ENCODE data around the gene MCF2. TPM values are rescaled to one million over a fixed set of nuclear protein-coding genes. Genes with fewer than 3 reads are reported as not detected.

MCF2 gene
- total RNA-seq, 3 donors from 2014 or later (not counting 1 experiment from before 2014, with no cell fraction given): 2.7 to 4.0 (median 3.1) TPM

DNA sequence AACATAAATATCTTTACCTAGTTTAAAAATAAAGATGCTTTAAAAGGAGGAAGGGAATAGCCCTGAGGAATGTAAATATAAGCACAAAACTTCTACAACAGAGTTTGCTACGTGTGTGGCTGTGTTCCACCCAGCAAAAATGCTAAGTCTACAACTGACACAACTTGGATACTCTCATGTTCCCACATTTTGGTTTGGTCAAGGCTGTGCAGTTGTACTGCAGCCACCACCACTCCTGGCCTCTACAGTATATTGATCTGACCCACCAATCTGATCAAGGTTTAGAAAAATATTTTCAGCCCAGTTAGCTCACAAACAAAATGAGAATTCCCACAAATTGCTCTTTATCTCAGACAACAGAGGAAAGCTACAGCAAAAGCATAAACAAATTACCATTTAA is 165.3 kb downstream of the MCF2 start:
- no peak overlapping the region for H3K27ac Mint-ChIP-seq
- H3K9me3 Mint-ChIP-seq: no peaks in the 10 kb centered on the region
- WGBS (ENCODE audit: insufficient coverage): 100% methylated on average over 1 of the region's 1 CpG
- DNase-seq: no peak
- H3K27me3 ChIP-seq (ENCODE audit: control insufficient read depth, insufficient read depth, low read length): no peaks in the 10 kb centered on the region
- H3K4me3 ChIP-seq (ENCODE audit: low read length): no peak overlapping the region
- H3K4me1 ChIP-seq (ENCODE audit: control insufficient read depth, insufficient read depth, low read length): no peaks in the 10 kb centered on the region
- H3K36me3 ChIP-seq (ENCODE audit: control insufficient read depth, insufficient read depth, low read length): no peaks in the 10 kb centered on the region
- H3K9me3 ChIP-seq (ENCODE audit: control insufficient read depth, insufficient read depth, low read length): no peaks in the 10 kb centered on the region
- peaks cover 0 to 62% of the 10 kb centered on the region in 2 donors for H3K27me3 Mint-ChIP-seq (ENCODE audit: low read depth in 2 of 2)
- ATAC-seq: no peak
- TF ChIP-seq, protein P1, sequence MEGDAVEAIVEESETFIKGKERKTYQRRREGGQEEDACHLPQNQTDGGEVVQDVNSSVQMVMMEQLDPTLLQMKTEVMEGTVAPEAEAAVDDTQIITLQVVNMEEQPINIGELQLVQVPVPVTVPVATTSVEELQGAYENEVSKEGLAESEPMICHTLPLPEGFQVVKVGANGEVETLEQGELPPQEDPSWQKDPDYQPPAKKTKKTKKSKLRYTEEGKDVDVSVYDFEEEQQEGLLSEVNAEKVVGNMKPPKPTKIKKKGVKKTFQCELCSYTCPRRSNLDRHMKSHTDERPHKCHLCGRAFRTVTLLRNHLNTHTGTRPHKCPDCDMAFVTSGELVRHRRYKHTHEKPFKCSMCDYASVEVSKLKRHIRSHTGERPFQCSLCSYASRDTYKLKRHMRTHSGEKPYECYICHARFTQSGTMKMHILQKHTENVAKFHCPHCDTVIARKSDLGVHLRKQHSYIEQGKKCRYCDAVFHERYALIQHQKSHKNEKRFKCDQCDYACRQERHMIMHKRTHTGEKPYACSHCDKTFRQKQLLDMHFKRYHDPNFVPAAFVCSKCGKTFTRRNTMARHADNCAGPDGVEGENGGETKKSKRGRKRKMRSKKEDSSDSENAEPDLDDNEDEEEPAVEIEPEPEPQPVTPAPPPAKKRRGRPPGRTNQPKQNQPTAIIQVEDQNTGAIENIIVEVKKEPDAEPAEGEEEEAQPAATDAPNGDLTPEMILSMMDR (IDR thresholded peaks at IDR 0.05): no peak
- no peak overlapping the region for H3K4me3 Mint-ChIP-seq
- H3K4me1 Mint-ChIP-seq: no peaks in the 10 kb centered on the region
- H3K36me3 Mint-ChIP-seq: no peaks in the 10 kb centered on the region
- intact Hi-C loops (cut with micrococcal nuclease): no loop called here
- no peak overlapping the region for H3K27ac ChIP-seq (ENCODE audit: low read length)

DNA sequence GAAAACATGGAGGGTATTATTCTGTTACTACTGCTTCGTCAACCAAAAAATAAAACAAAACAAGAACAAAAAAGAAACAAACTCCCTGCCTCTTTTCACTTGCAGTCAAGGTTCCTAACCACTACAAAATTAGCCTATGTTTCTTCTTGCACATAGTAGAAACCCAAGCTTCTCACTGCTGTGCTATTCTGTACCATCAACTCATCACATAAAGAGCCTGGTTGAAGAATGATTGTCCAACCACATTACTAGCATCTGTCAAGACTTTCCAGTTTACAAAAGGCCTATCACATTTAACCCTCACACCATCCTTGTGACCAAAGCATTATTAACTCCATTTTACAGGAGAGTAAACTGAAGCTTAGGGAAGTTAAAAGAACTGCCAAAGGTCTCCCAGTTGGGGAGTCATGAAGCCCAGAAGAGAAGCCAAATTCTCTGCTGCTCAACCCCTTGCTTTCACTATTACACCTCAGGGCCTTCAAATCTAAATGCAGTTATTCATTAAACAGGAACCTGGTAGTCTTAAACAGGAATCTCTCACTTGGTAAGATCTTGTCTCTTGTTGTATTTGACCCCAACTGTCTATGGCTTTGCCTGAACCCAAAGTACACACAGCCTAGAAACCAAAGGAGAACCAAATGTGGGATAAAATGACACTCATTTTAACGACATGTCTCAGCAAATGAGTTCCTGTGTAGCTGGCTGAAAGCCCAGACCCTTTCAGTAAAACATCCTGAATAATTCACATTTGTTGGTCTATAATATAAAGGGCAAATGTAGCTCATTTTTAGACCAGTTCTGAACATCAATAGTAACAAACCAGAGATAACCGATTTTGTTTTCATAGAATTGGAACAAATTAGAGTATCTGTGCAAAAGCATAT is 168.8 kb downstream of the MCF2 start:
- TF ChIP-seq, protein P1 (IDR thresholded peaks at IDR 0.05): no peak
- no CpG with 5 or more reads among the region's 3 CpGs for WGBS (ENCODE audit: insufficient coverage)
- intact Hi-C loops (cut with micrococcal nuclease): no loop called here
- H3K9me3 Mint-ChIP-seq: no peaks in the 10 kb centered on the region
- no peaks in the 10 kb centered on the region for H3K4me1 Mint-ChIP-seq
- H3K27ac ChIP-seq (ENCODE audit: low read length): no peak overlapping the region
- no peaks in the 10 kb centered on the region for H3K9me3 ChIP-seq (ENCODE audit: control insufficient read depth, insufficient read depth, low read length)
- H3K27me3 ChIP-seq (ENCODE audit: control insufficient read depth, insufficient read depth, low read length): no peaks in the 10 kb centered on the region
- H3K4me1 ChIP-seq (ENCODE audit: control insufficient read depth, insufficient read depth, low read length): no peaks in the 10 kb centered on the region
- H3K27me3 Mint-ChIP-seq (ENCODE audit: low read depth in 2 of 2): peaks cover 2 to 55% of the 10 kb centered on the region in 2 donors
- no peak for ATAC-seq
- H3K36me3 ChIP-seq (ENCODE audit: control insufficient read depth, insufficient read depth, low read length): no peaks in the 10 kb centered on the region
- H3K36me3 Mint-ChIP-seq: no peaks in the 10 kb centered on the region
- no peak overlapping the region for H3K4me3 ChIP-seq (ENCODE audit: low read length)
- no peak overlapping the region for H3K4me3 Mint-ChIP-seq
- H3K27ac Mint-ChIP-seq: no peak overlapping the region
- DNase-seq: no peak

DNA sequence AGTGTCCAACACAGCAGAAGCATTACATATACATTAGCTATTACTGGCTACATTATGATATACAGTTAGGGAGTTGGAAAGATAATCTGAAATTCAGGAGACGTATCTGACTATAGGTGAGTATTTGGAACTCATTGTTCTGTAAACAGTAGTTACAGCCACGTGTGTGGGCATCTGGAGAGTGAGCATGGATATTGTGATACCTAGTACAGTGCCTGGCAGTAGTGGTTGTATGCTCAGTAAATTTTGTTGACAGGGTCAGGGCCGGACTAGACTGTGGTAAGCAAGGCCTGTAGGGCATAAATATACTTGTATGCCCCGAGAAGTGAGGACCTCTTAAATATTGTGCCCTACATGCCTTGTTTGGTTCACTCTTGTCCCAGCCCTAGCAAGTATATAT is 174.5 kb downstream of the MCF2 start:
- ATAC-seq: no peak
- no peak for DNase-seq
- Mint-ChIP-seq H3K27ac (no peak overlapping the region), H3K27me3 (ENCODE audit: low read depth in 2 of 2) (peaks cover 2 to 12% of the 10 kb centered on the region in 2 donors), H3K4me3 (no peak overlapping the region), H3K4me1 (no peaks in the 10 kb centered on the region), H3K36me3 (no peaks in the 10 kb centered on the region), H3K9me3 (no peaks in the 10 kb centered on the region)
- 92% methylated on average over 4 of the region's 4 CpGs for WGBS (ENCODE audit: insufficient coverage)
- intact Hi-C loops (cut with micrococcal nuclease): no loop called here
- Histone ChIP-seq H3K4me3 (ENCODE audit: low read length) (no peak overlapping the region), H3K36me3 (ENCODE audit: control insufficient read depth, insufficient read depth, low read length) (no peaks in the 10 kb centered on the region), H3K27ac (ENCODE audit: low read length) (no peak overlapping the region), H3K4me1 (ENCODE audit: control insufficient read depth, insufficient read depth, low read length) (no peaks in the 10 kb centered on the region), H3K9me3 (ENCODE audit: control insufficient read depth, insufficient read depth, low read length) (no peaks in the 10 kb centered on the region), H3K27me3 (ENCODE audit: control insufficient read depth, insufficient read depth, low read length) (no peaks in the 10 kb centered on the region)
- TF ChIP-seq, protein P1 (IDR thresholded peaks at IDR 0.05): no peak

Measured in natural killer cell (primary cell).